ENCODE measurements around the gene KNCN.

The KNCN gene

GRCh38 chr1:46551597-46552095 lies at the start of gene KNCN:
Gene KNCN (minus strand): TSS chr1:46551647. CDS start chr1:46551215, 432 bp downstream.
- no peak for DNase-seq (ENCODE audit: low read depth)

- no peak for DNase-seq (ENCODE audit: low read depth)
These were observed 47.9 kb upstream of the KNCN start for GRCh38 chr1:46599059-46599970.

GRCh38 chr1:46596846-46597245 lies 45.4 kb upstream of the KNCN start:
- no peak for DNase-seq (ENCODE audit: low read depth)

GRCh38 chr1:46596036-46596435 lies 44.6 kb upstream of the KNCN start:
- no peak for DNase-seq (ENCODE audit: low read depth)

GRCh38 chr1:46595127-46595526 lies 43.7 kb upstream of the KNCN start:
- no peak for DNase-seq (ENCODE audit: low read depth)

- no peak for DNase-seq (ENCODE audit: low read depth)
These were observed 42.6 kb upstream of the KNCN start for GRCh38 chr1:46594063-46594462.

GRCh38 chr1:46592823-46593222 lies 41.4 kb upstream of the KNCN start:
- DNase-seq (ENCODE audit: low read depth), result no peak

GRCh38 chr1:46589529-46589928 lies 38.1 kb upstream of the KNCN start:
- DNase-seq (ENCODE audit: low read depth), result no peak

- DNase-seq (ENCODE audit: low read depth), result no peak
These were observed 35.6 kb upstream of the KNCN start for GRCh38 chr1:46587069-46587468.

GRCh38 chr1:46585312-46585938 lies 34.0 kb upstream of the KNCN start:
- no peak for DNase-seq (ENCODE audit: low read depth)

GRCh38 chr1:46583494-46583893 lies 32.0 kb upstream of the KNCN start:
- DNase-seq (ENCODE audit: low read depth), result no peak

GRCh38 chr1:46582972-46583371 lies 31.5 kb upstream of the KNCN start:
- DNase-seq (ENCODE audit: low read depth), result no peak

GRCh38 chr1:46581681-46582455 lies 30.4 kb upstream of the KNCN start:
- no peak for DNase-seq (ENCODE audit: low read depth)

GRCh38 chr1:46580140-46580903 lies 28.9 kb upstream of the KNCN start:
- no peak for DNase-seq (ENCODE audit: low read depth)

GRCh38 chr1:46577671-46578070 lies 26.2 kb upstream of the KNCN start:
- no peak for DNase-seq (ENCODE audit: low read depth)

GRCh38 chr1:46576596-46576995 lies 25.1 kb upstream of the KNCN start:
- no peak for DNase-seq (ENCODE audit: low read depth)

GRCh38 chr1:46575778-46576177 lies 24.3 kb upstream of the KNCN start:
- DNase-seq (ENCODE audit: low read depth), result no peak

GRCh38 chr1:46575300-46575699 lies 23.9 kb upstream of the KNCN start:
- DNase-seq (ENCODE audit: low read depth), result no peak

- no peak for DNase-seq (ENCODE audit: low read depth)
These were observed 20.3 kb upstream of the KNCN start for GRCh38 chr1:46571691-46572225.

- DNase-seq (ENCODE audit: low read depth), result no peak
These were observed 18.7 kb upstream of the KNCN start for GRCh38 chr1:46569884-46570725.

GRCh38 chr1:46569116-46569515 lies 17.7 kb upstream of the KNCN start:
- DNase-seq (ENCODE audit: low read depth), result no peak

Data from stimulated activated CD8-positive, alpha-beta memory T cell treated with anti-CD3 and anti-CD28 coated beads, Interleukin-15, amount 100 ng/mL, for 24 hours (primary cell).